ENCODE results near the gene MROH2B. TPM values are rescaled to one million over a fixed set of nuclear protein-coding genes. Genes with fewer than 3 reads are reported as not detected.
"Not testable (repeated sequence)": the region's sequence is repeated elsewhere in the genome, so short reads cannot be mapped to it uniquely, and the experiment has no call there.

The MROH2B gene
- total and polyA plus RNA-seq, 8 donors = 0.20 to 2.7 (median 0.63) TPM; not detected in 2

DNA sequence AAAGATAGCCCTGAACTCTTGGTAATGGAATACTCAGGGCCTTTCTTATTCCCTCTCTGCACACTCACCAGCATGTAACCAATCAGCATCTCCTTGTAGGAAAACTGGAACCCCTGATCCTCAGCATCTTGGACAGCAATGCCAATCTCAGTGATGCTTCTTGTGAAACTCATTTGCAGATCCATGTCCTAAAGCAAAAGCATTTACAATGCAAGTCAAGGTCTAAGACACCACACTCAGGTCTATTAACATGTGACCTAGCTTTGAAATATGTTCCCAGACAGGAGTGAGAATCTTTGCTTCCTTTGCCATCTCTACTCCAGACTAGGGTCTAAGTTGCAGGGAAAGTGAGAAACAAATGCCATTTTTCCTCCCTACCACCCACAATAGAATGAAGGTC lies 38.2 kb downstream of the MROH2B start:
- intact Hi-C loops (cut with DNase I) = no loop called here
- H3K9me3 ChIP-seq = peaks cover 0 to 1% of the 10 kb centered on the region in 2 donors
- H3K27me3 ChIP-seq = no peaks in the 10 kb centered on the region
- TF ChIP-seq, protein P1, sequence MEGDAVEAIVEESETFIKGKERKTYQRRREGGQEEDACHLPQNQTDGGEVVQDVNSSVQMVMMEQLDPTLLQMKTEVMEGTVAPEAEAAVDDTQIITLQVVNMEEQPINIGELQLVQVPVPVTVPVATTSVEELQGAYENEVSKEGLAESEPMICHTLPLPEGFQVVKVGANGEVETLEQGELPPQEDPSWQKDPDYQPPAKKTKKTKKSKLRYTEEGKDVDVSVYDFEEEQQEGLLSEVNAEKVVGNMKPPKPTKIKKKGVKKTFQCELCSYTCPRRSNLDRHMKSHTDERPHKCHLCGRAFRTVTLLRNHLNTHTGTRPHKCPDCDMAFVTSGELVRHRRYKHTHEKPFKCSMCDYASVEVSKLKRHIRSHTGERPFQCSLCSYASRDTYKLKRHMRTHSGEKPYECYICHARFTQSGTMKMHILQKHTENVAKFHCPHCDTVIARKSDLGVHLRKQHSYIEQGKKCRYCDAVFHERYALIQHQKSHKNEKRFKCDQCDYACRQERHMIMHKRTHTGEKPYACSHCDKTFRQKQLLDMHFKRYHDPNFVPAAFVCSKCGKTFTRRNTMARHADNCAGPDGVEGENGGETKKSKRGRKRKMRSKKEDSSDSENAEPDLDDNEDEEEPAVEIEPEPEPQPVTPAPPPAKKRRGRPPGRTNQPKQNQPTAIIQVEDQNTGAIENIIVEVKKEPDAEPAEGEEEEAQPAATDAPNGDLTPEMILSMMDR (IDR thresholded peaks at IDR 0.05) = no peak
- no peak for DNase-seq
- H3K27ac ChIP-seq = no peak overlapping the region
- no peaks in the 10 kb centered on the region for H3K36me3 ChIP-seq
- no peaks in the 10 kb centered on the region for H3K4me1 ChIP-seq
- ATAC-seq = no peak
- no peak overlapping the region for H3K4me3 ChIP-seq

DNA sequence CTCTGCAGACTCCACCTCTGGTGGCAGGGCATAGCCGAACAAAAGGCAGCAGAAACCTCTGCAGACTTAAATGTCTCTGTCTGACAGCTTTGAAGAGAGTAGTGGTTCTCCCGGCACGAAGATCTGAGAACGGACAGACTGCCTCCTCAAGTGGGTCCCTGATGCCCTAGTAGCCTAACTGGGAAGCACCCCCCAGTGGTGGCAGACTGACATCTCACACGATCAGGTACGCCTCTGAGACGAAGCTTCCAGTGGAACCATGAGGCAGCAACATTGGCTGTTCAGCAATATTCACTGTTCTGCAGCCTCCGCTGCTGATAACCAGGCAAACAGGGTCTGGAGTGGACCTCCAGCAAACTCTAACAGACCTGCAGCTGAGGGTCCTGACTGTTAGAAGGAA lies 48.5 kb downstream of the MROH2B start:
- intact Hi-C loops (cut with DNase I); H3K27ac ChIP-seq; H3K36me3 ChIP-seq; H3K27me3 ChIP-seq; H3K4me1 ChIP-seq; DNase-seq; H3K4me3 ChIP-seq; ATAC-seq: not testable (repeated sequence)
- H3K9me3 ChIP-seq = peaks cover 0 to 18% of the 10 kb centered on the region in 2 donors

DNA sequence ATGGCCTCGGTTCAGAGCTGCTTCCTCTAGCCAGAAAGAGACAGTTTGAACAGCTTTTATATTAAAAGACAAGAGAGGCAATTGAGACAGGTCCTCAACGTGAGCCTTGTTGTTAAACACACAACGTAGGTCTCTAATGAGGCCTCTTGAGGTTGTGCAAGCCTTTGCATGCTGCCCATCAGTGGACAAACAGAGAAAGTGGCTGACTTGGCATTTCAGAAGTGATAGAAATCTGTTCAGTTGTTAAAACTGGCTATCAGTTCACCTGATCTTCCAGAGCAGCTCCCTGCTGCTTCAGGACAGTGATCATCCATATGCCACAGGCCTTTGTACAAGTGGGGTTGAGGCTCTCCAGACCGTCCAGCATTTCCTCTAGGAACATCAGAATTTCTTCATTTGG lies 58.8 kb downstream of the MROH2B start:
- no peaks in the 10 kb centered on the region for H3K36me3 ChIP-seq
- H3K27ac ChIP-seq = no peak overlapping the region
- H3K27me3 ChIP-seq = no peaks in the 10 kb centered on the region
- H3K9me3 ChIP-seq = no peaks in the 10 kb centered on the region
- DNase-seq = peak in 1 of 4 donors; percentile 51
- intact Hi-C loops (cut with DNase I) = no loop called here
- TF ChIP-seq, protein P1 (IDR thresholded peaks at IDR 0.05) = no peak
- ATAC-seq = peak; percentile 91
- H3K4me3 ChIP-seq = no peak overlapping the region
- no peaks in the 10 kb centered on the region for H3K4me1 ChIP-seq

DNA sequence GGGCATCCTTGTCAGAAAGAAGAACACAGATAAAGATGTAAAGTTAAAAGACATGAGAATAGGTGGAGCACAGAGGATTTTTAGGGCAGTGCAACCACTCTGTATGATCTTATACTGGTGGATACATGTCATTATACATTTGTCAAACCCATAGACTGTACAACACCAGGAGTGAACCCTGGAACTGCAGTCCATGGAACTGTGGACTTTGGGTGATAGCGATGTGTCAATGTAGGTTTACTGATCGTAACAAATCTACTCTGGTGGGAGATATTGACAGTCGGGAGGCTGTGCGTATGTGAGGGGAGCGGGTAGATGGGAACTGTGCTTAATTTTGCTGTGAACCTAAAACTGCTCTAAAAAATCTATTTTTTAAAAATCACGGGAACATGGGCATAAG lies 60.6 kb downstream of the MROH2B start:
- no peak overlapping the region for H3K4me3 ChIP-seq
- H3K36me3 ChIP-seq = no peaks in the 10 kb centered on the region
- H3K27me3 ChIP-seq = no peaks in the 10 kb centered on the region
- H3K27ac ChIP-seq = no peak overlapping the region
- TF ChIP-seq, protein P1 (IDR thresholded peaks at IDR 0.05) = no peak
- DNase-seq (no peak), ATAC-seq (no peak)
- intact Hi-C loops (cut with DNase I) = no loop called here
- H3K4me1 ChIP-seq = no peaks in the 10 kb centered on the region
- H3K9me3 ChIP-seq = no peaks in the 10 kb centered on the region

DNA sequence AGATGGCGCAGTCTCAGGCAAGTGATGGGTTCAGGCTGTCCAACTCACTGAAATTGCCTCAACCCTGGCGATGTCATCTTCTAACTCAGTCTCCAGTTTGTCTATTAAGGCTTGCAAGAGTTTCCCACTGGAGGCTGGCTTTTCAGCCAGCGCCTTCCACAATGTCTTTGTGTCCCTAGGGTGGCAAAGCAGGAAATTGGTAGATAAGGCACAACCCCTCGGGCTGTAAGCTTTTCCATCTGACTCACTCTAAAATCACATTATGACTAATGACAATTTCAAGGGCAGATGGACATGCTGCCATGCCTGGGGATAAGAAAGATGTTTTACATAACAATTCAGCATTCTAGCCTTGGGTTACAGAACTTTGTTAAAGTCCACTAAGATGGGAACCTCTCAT lies 61.9 kb downstream of the MROH2B start:
- H3K27ac ChIP-seq = no peak overlapping the region
- DNase-seq = no peak
- H3K27me3 ChIP-seq = no peaks in the 10 kb centered on the region
- ATAC-seq = no peak
- no peaks in the 10 kb centered on the region for H3K4me1 ChIP-seq
- H3K4me3 ChIP-seq = no peak overlapping the region
- no peaks in the 10 kb centered on the region for H3K9me3 ChIP-seq
- TF ChIP-seq, protein P1 (IDR thresholded peaks at IDR 0.05) = no peak
- H3K36me3 ChIP-seq = no peaks in the 10 kb centered on the region
- intact Hi-C loops (cut with DNase I) = no loop called here

DNA sequence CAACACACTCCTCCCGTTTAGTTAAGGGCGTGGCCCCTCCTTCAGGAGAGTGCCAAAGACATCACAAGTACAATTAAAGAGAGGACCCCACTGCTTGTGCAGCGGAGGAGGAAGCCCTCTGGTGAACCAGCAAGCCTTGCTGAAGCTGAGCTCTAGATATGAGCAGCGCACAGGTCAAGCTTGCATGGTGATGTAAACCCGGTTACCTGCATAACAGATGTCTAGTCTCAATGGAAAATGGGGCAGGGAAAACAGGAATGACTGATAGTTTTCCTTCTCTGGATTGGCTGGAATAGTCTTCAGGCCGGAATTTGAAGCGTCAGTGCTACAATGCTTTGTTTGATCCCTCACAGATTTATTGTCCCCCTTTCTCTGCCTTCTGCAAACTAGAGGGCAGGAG lies 66.2 kb downstream of the MROH2B start:
- intact Hi-C loops (cut with DNase I) = no loop called here
- no peaks in the 10 kb centered on the region for H3K27me3 ChIP-seq
- no peak overlapping the region for H3K27ac ChIP-seq
- no peak for DNase-seq
- H3K36me3 ChIP-seq = no peaks in the 10 kb centered on the region
- no peaks in the 10 kb centered on the region for H3K4me1 ChIP-seq
- no peaks in the 10 kb centered on the region for H3K9me3 ChIP-seq
- H3K4me3 ChIP-seq = no peak overlapping the region
- no peak for ATAC-seq
- TF ChIP-seq, protein P1 (IDR thresholded peaks at IDR 0.05) = no peak
